HCT116 (cell line): Measurements from ENCODE around the gene PDGFD. TPM values are rescaled to one million over a fixed set of nuclear protein-coding genes. Genes with fewer than 3 reads are reported as not detected.

ENCODE experiments used
- ATAC-seq: fragments of 200-7000 bp; cut with Tn5 transposase; 2 replicates; pipeline ENCODE4 v1.9.1; 2020; ENCODE audit warnings: mild to moderate bottlenecking, moderate library complexity
- BruUV-seq: library from RNA; stranded (reverse); fragments of 400-500 nt; replicated peaks from 2 replicates; lab custom pipeline; 2021; lab: Mats Ljungman, UMichigan
- CTCF ChIA-PET: fragments of 300-600 bp; sonication (Branson Sonifier 250); formaldehyde crosslinking; loops from one replicate; lab custom pipeline; 2021; ENCODE audit warnings: antibody characterized with exemption; lab: Charles Lee
- POLR2A ChIA-PET: fragments of 300-600, 350-600 bp; sonication (Branson Sonifier 250); formaldehyde crosslinking; loops from one replicate; lab custom pipeline; 2021; ENCODE audit warnings: antibody characterized with exemption; lab: Charles Lee
- RAD21 ChIA-PET, 2 experiments: fragments of 300-600 bp; sonication (Branson Sonifier 250); formaldehyde crosslinking; loops; one replicate each; lab custom pipeline; 2023; ENCODE audit warnings: low total read pairs in 2 of 2; ENCODE audit not compliant: uncharacterized antibody in 2 of 2, unreplicated experiment in 2 of 2, low non-redundant PET in 1 of 2; lab: Charles Lee
- DNase-seq: peaks from one replicate; pipeline ENCODE4 v3.0.0-alpha.2; 2010; ENCODE audit warnings: low read depth, low spot score
- H2AFZ ChIP-seq: fragments of 200-600 bp; shearing (Covaris generic), sonication (generic); 2 replicates; pipeline ENCODE4 v1.6.1; 2017; ENCODE audit warnings: low read depth, mixed run types, mixed read lengths, antibody characterized with exemption, low read length; ENCODE audit not compliant: poor library complexity, severe bottlenecking
- H3K27ac ChIP-seq: 2 replicates; pipeline ENCODE4 v1.5.1; 2012; ENCODE audit warnings: low read depth, low read length
- H3K27me3 ChIP-seq: fragments of 200-600 bp; sonication (generic); 2 replicates; pipeline ENCODE4 v1.6.1; 2016; ENCODE audit warnings: mixed run types, low read length, mixed read lengths; ENCODE audit not compliant: insufficient read depth
- H3K36me3 ChIP-seq, 2 experiments: fragments of 200-500 bp in 1 of 2; fragments of 200-600 bp in 1 of 2; sonication (Bioruptor generic) in 1 of 2; sonication (generic) in 1 of 2; 2 replicates each; pipeline versions ENCODE4 v1.5.1 to v1.6.1; 2014 to 2016; ENCODE audit warnings: low read length in 2 of 2, inconsistent platforms in 1 of 2, mixed read lengths in 1 of 2, mixed run types in 1 of 2; ENCODE audit not compliant: insufficient read depth in 2 of 2, control insufficient read depth in 1 of 2
- H3K4me1 ChIP-seq, 2 experiments: fragments of 200-600 bp in 1 of 2; sonication (generic) in 1 of 2; 2 replicates each; pipeline versions ENCODE4 v1.5.1 to v1.6.1; 2012 to 2017; ENCODE audit warnings: low read length in 2 of 2, inconsistent platforms in 1 of 2, mild to moderate bottlenecking in 1 of 2, mixed read lengths in 1 of 2, mixed run types in 1 of 2, moderate library complexity in 1 of 2; ENCODE audit not compliant: insufficient read depth in 2 of 2, control insufficient read depth in 1 of 2
- H3K4me2 ChIP-seq: fragments of 200-600 bp; sonication (generic); 2 replicates; pipeline ENCODE4 v1.6.1; 2017; ENCODE audit warnings: mixed run types, low read length, mixed read lengths
- H3K4me3 ChIP-seq, 2 experiments: fragments of 200-600 bp in 1 of 2; sonication (generic) in 1 of 2; replicated peaks in 1 of 2; 2 replicates each; pipeline ENCODE4 v1.5.1; 2011 to 2016; ENCODE audit warnings: low read length in 2 of 2, control low read depth in 1 of 2, low read depth in 1 of 2, mild to moderate bottlenecking in 1 of 2, mixed read lengths in 1 of 2, mixed run types in 1 of 2
- H3K79me2 ChIP-seq: fragments of 200-600 bp; sonication (generic); 2 replicates; pipeline ENCODE4 v1.6.1; 2017; ENCODE audit warnings: mild to moderate bottlenecking, mixed run types, low read length, moderate library complexity, mixed read lengths; ENCODE audit not compliant: insufficient read depth
- H3K9ac ChIP-seq: fragments of 200-600 bp; sonication (generic); 2 replicates; pipeline ENCODE4 v1.6.1; 2016; ENCODE audit warnings: low read length, mixed read lengths
- H3K9me2 ChIP-seq: fragments of 200-600 bp; sonication (generic), shearing (Covaris generic); 2 replicates; pipeline ENCODE4 v1.6.1; 2017; ENCODE audit warnings: mixed run types, mild to moderate bottlenecking, moderate library complexity; ENCODE audit not compliant: insufficient read depth
- H3K9me3 ChIP-seq, 2 experiments: fragments of 200-500 bp in 1 of 2; fragments of 200-600 bp in 1 of 2; sonication (Bioruptor generic) in 1 of 2; sonication (generic) in 1 of 2; 2 replicates each; pipeline ENCODE4 v1.6.1; 2014 to 2017; ENCODE audit warnings: low read length in 2 of 2, mixed read lengths in 2 of 2, inconsistent platforms in 1 of 2, low read depth in 1 of 2, mild to moderate bottlenecking in 1 of 2, mixed run types in 1 of 2, moderate library complexity in 1 of 2; ENCODE audit not compliant: control insufficient read depth in 1 of 2, insufficient read depth in 1 of 2
- H4K20me1 ChIP-seq: fragments of 200-600 bp; sonication (generic), shearing (Covaris generic); 2 replicates; pipeline ENCODE4 v1.6.1; 2017; ENCODE audit warnings: mixed run types, mild to moderate bottlenecking, moderate library complexity; ENCODE audit not compliant: insufficient read depth
- ATF3 ChIP-seq: IDR thresholded peaks from 2 replicates; pipeline ENCODE4 v1.6.1; 2012
- CBX3 ChIP-seq: IDR thresholded peaks from 2 replicates; pipeline ENCODE4 v1.6.1; 2012; ENCODE audit warnings: low read depth
- CEBPB ChIP-seq: IDR thresholded peaks from 2 replicates; pipeline ENCODE4 v1.6.1; 2012; ENCODE audit warnings: low read depth
- CTCF ChIP-seq, 3 experiments: fragments of 200-600 bp in 1 of 3; sonication (generic) in 1 of 3; IDR thresholded peaks in 2 of 3; conservative IDR thresholded peaks in 1 of 3; 2 replicates each; pipeline ENCODE4 v1.5.1; 2012 to 2017; ENCODE audit warnings: low read depth in 2 of 3, low read length in 2 of 3, antibody characterized with exemption in 1 of 3, borderline replicate concordance in 1 of 3, control low read depth in 1 of 3, mild to moderate bottlenecking in 1 of 3, mixed read lengths in 1 of 3, mixed run types in 1 of 3, moderate library complexity in 1 of 3; ENCODE audit not compliant: insufficient read depth in 1 of 3
- EGR1 ChIP-seq: IDR thresholded peaks from 2 replicates; pipeline ENCODE4 v1.6.1; 2012; ENCODE audit warnings: low read depth
- EZH2 ChIP-seq: fragments of 200-600 bp; sonication (generic); IDR thresholded peaks from 2 replicates; pipeline ENCODE4 v1.6.1; 2017; ENCODE audit warnings: antibody characterized with exemption, mixed run types
- EZH2phosphoT487 ChIP-seq: fragments of 200-600 bp; IDR thresholded peaks from 2 replicates; pipeline ENCODE4 v1.6.1; 2018; ENCODE audit warnings: antibody characterized with exemption, borderline replicate concordance
- FOSL1 ChIP-seq: IDR thresholded peaks from 2 replicates; pipeline ENCODE4 v1.6.1; 2012; ENCODE audit warnings: low read depth
- JUND ChIP-seq: IDR thresholded peaks from 2 replicates; pipeline ENCODE4 v1.6.1; 2012
- POLR2A ChIP-seq: IDR thresholded peaks from 2 replicates; pipeline ENCODE4 v1.7.0; 2011; ENCODE audit warnings: borderline replicate concordance; ENCODE audit not compliant: insufficient read depth, insufficient read length; ENCODE audit errors: extremely low read depth
- REST ChIP-seq: IDR thresholded peaks from 2 replicates; pipeline ENCODE4 v1.6.1; 2012; ENCODE audit warnings: low read depth
- SP1 ChIP-seq: IDR thresholded peaks from 2 replicates; pipeline ENCODE4 v1.6.1; 2012; ENCODE audit warnings: low read depth
- TCF7L2 ChIP-seq: IDR thresholded peaks from 2 replicates; pipeline ENCODE4 v1.7.0; 2011; ENCODE audit warnings: borderline replicate concordance, inconsistent platforms; ENCODE audit not compliant: insufficient read depth, insufficient read length; ENCODE audit errors: extremely low read depth
- ZBTB33 ChIP-seq: IDR thresholded peaks from 2 replicates; pipeline ENCODE4 v1.6.1; 2011; ENCODE audit warnings: mild to moderate bottlenecking, low read length, moderate library complexity; ENCODE audit not compliant: insufficient replicate concordance; ENCODE audit errors: extremely low read depth
- ZFX ChIP-seq: fragments of 450-650 bp; IDR thresholded peaks from 2 replicates; pipeline ENCODE4 v1.6.1; 2017
- ZNF274 ChIP-seq: fragments of 200-500 bp; sonication (Bioruptor generic); IDR thresholded peaks from 2 replicates; pipeline ENCODE4 v1.6.1; 2014; ENCODE audit warnings: mild to moderate bottlenecking, low read depth, low read length, inconsistent platforms
- intact Hi-C: fragments of 100-400 bp; cut with micrococcal nuclease; formaldehyde crosslinking; loops from 2 replicates; pipeline ENCODE4 v1.10.0; 2022
- total RNA-seq: library from RNA; stranded (reverse); gene quantifications from one replicate; pipeline ENCODE4 v1.2.1, GENCODE V29; 2021; ENCODE audit not compliant: unreplicated experiment
- TF ChIP-seq, protein P1 (sequence below): IDR thresholded peaks from 2 replicates; pipeline ENCODE4 v1.6.1; 2012

Gene PDGFD
- total RNA-seq, 1 experiment from 2014 or later, result 0.34 TPM

DNA sequence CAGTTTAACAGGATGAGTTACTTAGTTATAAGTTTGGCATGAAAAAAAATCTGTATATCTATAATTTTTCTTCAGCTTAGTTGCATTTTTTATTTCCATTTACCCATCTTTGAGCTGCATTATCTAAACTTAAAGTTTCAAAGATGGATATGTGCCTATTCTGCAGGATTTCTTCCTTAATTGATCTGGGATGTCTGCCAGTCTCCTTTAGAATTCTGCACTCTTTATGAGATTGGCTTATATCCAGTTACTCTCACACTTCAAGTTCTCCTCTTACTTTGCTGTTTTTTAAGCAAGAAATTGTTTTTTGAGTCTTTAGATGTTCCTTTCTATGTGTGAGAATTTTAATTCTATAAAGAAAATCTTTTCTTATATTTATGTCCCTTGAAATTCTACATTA lies 5.1 kb upstream of the PDGFD start:
- Histone ChIP-seq H3K4me1 (no peaks in the 10 kb centered on the region), H3K79me2 (no peaks in the 10 kb centered on the region), H3K27me3 (no peaks in the 10 kb centered on the region), H3K9me2 (no peaks in the 10 kb centered on the region), H3K4me3 (no peak overlapping the region), H4K20me1 (no peaks in the 10 kb centered on the region), H3K36me3 (no peaks in the 10 kb centered on the region), H3K9ac (no peak overlapping the region), H3K27ac (no peak overlapping the region), H2AFZ (no peak overlapping the region), H3K9me3 (no peaks in the 10 kb centered on the region), H3K4me2 (no peak overlapping the region)
- no TSS peak for BruUV-seq
- ChIA-PET POLR2A (no interaction called here), RAD21 (no interaction called here), CTCF (no interaction called here)
- DNase-seq, result no peak
- TF ChIP-seq ZBTB33, result no peak
- TF ChIP-seq EZH2phosphoT487, result no peak
- TF ChIP-seq REST, result no peak
- TF ChIP-seq FOSL1, result no peak
- TF ChIP-seq SP1, result no peak
- TF ChIP-seq TCF7L2, result no peak
- no peak for TF ChIP-seq EZH2
- no peak for TF ChIP-seq CEBPB
- no peak for TF ChIP-seq POLR2A
- no peak for TF ChIP-seq CBX3
- TF ChIP-seq ZNF274, result no peak
- TF ChIP-seq ZFX, result no peak
- TF ChIP-seq ATF3, result no peak
- TF ChIP-seq JUND, result no peak
- TF ChIP-seq, protein P1, sequence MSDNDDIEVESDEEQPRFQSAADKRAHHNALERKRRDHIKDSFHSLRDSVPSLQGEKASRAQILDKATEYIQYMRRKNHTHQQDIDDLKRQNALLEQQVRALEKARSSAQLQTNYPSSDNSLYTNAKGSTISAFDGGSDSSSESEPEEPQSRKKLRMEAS, result no peak
- no peak for TF ChIP-seq EGR1
- TF ChIP-seq CTCF (IDR thresholded peaks at IDR 0.05 in 2 of 3, conservative IDR thresholded peaks at IDR 0.05 in 1 of 3; ENCODE audit: borderline replicate concordance in 1 of 3, insufficient read depth in 1 of 3, low read depth in 2 of 3, low read length in 2 of 3), result no peak
- intact Hi-C loops, result no loop called here
- ATAC-seq, result no peak
